GM20431 (cell line): ENCODE data around the gene BRAP.
"Not testable (repeated sequence)": the region's sequence is repeated elsewhere in the genome, so short reads cannot be mapped to it uniquely, and the experiment has no call there.

Experiments
- in situ Hi-C: fragments of 300-500 bp; cut with MseI, MboI; formaldehyde crosslinking; loops from one replicate; pipeline ENCODE4 v1.15.0; 2020; ENCODE audit warnings: low sequenced_read_pairs; ENCODE audit not compliant: unreplicated experiment

The BRAP gene

GRCh38 chr12:111626230-111626629, 59.5 kb downstream of the BRAP start:
- in situ Hi-C loops = no loop called here

- in situ Hi-C loops = no loop called here
These were observed 61.2 kb downstream of the BRAP start for GRCh38 chr12:111624540-111624939.

GRCh38 chr12:111617841-111618240, 67.9 kb downstream of the BRAP start:
- in situ Hi-C loops = not testable (repeated sequence)

GRCh38 chr12:111616177-111616623, 69.6 kb downstream of the BRAP start:
- in situ Hi-C loops = no loop called here

- in situ Hi-C loops = no loop called here
These were observed 78.5 kb downstream of the BRAP start for GRCh38 chr12:111607239-111607638.

GRCh38 chr12:111606767-111607230, 79.0 kb downstream of the BRAP start:
- in situ Hi-C loops = no loop called here

- in situ Hi-C loops = no loop called here
These were observed 79.6 kb downstream of the BRAP start for GRCh38 chr12:111605911-111606766.

- in situ Hi-C loops = not testable (repeated sequence)
These were observed 82.9 kb downstream of the BRAP start for GRCh38 chr12:111602857-111603256.

- in situ Hi-C loops = no loop called here
These were observed 83.4 kb downstream of the BRAP start for GRCh38 chr12:111602348-111602747.

GRCh38 chr12:111600986-111601385, 84.8 kb downstream of the BRAP start:
- in situ Hi-C loops = not testable (repeated sequence)

- in situ Hi-C loops = no loop called here
These were observed 85.5 kb downstream of the BRAP start for GRCh38 chr12:111600205-111600642.

GRCh38 chr12:111599453-111600204, 86.1 kb downstream of the BRAP start:
- in situ Hi-C loops = no loop called here

- in situ Hi-C loops = no loop called here
These were observed 86.9 kb downstream of the BRAP start, which contains the start of gene ATXN2 for GRCh38 chr12:111598637-111599452. ATXN2 (minus strand) TSS chr12:111599315; CDS start chr12:111599034, 281 bp downstream.

- in situ Hi-C loops = no loop called here
These were observed 87.7 kb downstream of the BRAP start for GRCh38 chr12:111597831-111598636.

GRCh38 chr12:111596985-111597830, 88.5 kb downstream of the BRAP start:
- in situ Hi-C loops = no loop called here

GRCh38 chr12:111595341-111595835, 90.4 kb downstream of the BRAP start:
- in situ Hi-C loops = not testable (repeated sequence)
